IPS-11a (cell line): ENCODE measurements around the gene SLC12A6.
"Not testable (repeated sequence)": the region's sequence is repeated elsewhere in the genome, so short reads cannot be mapped to it uniquely, and the experiment has no call there.

Experiments used
- H3K4me3 ChIP-seq: one replicate; pipeline ENCODE4 v1.5.1; 2013; ENCODE audit warnings: low read depth, low read length, control low read depth

Gene SLC12A6

DNA sequence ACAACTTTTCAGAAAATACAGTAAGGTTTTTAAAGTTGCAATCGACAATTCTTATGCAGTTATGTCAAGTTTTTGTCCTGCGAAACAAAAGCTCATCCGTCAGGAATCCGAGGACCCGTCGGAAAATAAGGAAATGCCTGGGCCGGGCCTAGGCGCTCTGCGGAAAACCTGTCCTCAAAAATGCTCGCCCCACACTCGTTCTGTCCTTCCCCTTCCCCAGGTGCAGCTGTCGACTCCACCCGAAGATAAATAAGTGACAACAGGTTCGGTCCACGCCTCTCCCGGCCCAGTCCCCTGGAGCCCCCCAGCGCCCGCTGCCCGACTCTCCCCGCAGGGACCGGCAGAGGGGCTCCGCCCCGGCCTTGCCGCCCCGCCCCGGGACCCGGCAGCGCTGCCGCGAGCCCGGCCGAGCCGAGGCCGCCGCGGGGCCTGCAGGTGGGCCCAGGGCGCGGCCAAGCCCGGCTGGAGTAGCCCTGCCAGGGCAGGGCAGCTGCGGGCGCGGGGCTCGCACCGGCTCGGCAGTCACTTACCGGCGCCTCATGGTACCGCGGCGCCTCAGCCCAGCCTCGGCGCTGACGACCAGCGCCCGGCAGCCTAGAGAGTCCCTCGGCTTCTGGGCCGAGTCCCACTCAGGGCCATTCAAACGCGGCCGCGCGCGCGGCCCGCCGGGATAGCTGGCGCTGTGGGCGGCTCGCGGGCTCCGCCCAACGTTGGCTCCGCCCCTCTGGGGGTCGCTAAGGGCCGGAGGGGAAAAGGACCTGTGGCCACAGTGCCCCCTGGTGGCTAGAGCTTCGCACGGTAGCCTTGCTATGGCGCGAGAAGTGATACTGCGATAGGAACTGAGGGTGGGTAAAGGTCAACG is 127.9 kb downstream of the SLC12A6 start, which contains the start of gene KATNBL1:
KATNBL1 (minus strand) TSS at position 676 of the 862 bp plus-strand sequence. CDS start 46,420 bp downstream, outside the sequence.
- peak within 1 kb of the TSS; percentile 68 for H3K4me3 ChIP-seq

GRCh38 chr15:34206011-34206410 is 131.6 kb downstream of the SLC12A6 start:
- H3K4me3 ChIP-seq: no peak overlapping the region

GRCh38 chr15:34203936-34204335 is 133.6 kb downstream of the SLC12A6 start:
- no peak overlapping the region for H3K4me3 ChIP-seq

DNA sequence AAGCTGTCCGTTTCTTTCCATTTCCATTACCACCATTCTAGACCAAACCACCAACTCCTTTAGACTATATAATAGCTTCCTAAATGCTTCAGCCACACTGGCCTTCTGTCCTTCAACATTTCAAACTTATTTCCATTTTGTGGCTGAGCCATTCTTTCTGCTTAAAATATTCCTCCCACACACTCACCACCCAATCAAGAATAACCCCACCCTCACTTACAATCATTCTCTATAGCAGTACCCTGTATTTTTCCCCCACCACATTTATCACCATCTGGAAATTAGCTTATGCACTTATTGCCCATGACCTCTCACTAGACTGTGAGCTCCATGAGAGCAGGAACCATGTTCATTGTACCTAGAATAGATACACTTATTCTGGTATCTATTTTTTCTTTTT is 134.3 kb downstream of the SLC12A6 start:
- no peak overlapping the region for H3K4me3 ChIP-seq

- not testable (repeated sequence) for H3K4me3 ChIP-seq
Measured at GRCh38 chr15:34193272-34193671, 144.3 kb downstream of the SLC12A6 start.

DNA sequence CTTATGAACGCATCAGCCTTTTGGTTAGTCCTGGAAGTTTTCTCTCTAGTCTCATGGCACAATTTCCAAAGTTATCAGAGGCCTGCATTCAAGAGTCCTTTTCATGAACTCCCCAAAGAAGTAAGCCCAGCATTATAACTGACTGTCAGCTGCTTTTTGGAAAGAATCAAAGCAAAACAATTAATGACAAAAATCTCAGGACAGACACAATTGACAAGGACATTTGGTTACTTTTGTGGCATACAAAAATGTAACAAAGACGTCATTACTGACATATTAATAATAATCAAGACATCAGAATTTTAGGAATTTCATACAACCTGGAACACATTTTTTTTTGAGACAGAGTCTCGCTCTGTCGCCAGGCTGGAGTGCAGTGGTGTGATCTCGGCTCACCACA is 148.9 kb downstream of the SLC12A6 start:
- H3K4me3 ChIP-seq: no peak overlapping the region

DNA sequence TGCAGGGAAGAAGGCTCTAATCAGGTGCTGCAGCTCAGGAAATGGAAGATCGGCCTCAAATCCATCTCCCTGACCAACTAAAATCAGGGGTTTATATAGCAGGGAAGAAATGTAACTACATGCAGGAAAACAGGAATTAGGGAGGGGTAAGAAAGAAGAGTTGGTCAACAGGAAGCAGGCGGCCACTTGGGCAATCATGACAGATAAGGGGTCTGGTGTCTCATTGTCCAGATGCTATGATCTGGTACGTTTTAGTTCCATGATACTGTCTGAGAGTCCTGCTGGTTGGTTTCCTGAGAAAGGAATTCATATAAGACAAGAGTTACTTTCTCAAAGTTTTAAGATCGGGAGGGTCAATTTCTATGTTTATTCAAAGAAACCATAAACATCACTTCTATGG is 151.9 kb downstream of the SLC12A6 start:
- no peak overlapping the region for H3K4me3 ChIP-seq

GRCh38 chr15:34182942-34183341 is 154.6 kb downstream of the SLC12A6 start:
- no peak overlapping the region for H3K4me3 ChIP-seq
